Gastrocnemius medialis (tissue), 4 donors: ENCODE measurements around the gene LYL1.

Experiments
- POLR2A ChIP-seq, 2 donors: fragments of 450-650 bp; IDR thresholded peaks; one replicate each; pipeline ENCODE4 v1.6.1; 2017; ENCODE audit warnings: antibody characterized with exemption in 2 of 2, mild to moderate bottlenecking in 2 of 2, moderate library complexity in 2 of 2
- TF ChIP-seq, protein P1 (sequence below), 5 experiments: fragments of 450-650 bp in 3 of 5; fragments of 200-600 bp in 2 of 5; sonication (generic) in 2 of 5; IDR thresholded peaks in 4 of 5; conservative IDR thresholded peaks in 1 of 5; 1 replicate in 4 of 5; 2 replicates in 1 of 5; pipeline ENCODE4 v1.5.1; 2016 to 2019; ENCODE audit warnings: antibody characterized with exemption in 5 of 5, mild to moderate bottlenecking in 3 of 5, moderate library complexity in 3 of 5

DNA sequence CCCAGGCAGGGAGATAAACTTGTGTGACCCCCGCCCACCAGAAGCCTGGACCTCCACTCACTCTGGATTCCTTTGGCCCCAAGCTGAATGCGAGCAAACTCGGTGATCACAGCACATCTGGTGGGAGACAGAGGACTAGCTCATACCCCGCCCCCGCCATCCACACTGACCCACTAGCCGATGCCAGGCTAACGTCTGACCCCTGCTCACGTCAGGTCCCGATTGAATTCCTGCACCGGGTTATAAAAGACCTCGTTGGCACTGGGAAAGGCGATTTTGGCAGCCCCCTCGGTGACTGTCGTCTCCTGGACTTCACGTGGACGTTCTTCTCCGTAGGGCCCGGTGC is 13.3 kb upstream of the LYL1 start:
- TF ChIP-seq, protein P1, sequence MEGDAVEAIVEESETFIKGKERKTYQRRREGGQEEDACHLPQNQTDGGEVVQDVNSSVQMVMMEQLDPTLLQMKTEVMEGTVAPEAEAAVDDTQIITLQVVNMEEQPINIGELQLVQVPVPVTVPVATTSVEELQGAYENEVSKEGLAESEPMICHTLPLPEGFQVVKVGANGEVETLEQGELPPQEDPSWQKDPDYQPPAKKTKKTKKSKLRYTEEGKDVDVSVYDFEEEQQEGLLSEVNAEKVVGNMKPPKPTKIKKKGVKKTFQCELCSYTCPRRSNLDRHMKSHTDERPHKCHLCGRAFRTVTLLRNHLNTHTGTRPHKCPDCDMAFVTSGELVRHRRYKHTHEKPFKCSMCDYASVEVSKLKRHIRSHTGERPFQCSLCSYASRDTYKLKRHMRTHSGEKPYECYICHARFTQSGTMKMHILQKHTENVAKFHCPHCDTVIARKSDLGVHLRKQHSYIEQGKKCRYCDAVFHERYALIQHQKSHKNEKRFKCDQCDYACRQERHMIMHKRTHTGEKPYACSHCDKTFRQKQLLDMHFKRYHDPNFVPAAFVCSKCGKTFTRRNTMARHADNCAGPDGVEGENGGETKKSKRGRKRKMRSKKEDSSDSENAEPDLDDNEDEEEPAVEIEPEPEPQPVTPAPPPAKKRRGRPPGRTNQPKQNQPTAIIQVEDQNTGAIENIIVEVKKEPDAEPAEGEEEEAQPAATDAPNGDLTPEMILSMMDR (IDR thresholded peaks at IDR 0.05 in 4 of 5, conservative IDR thresholded peaks at IDR 0.05 in 1 of 5), result no peak
- TF ChIP-seq POLR2A (IDR thresholded peaks at IDR 0.05), result no peak
